NCI-H146 treated with DMSO at 0.1 percent for 48 hours (cell line): ENCODE results near the gene CRB3.
A peak's percentile ranks its signal among the peaks of the same experiment; 100 is the strongest.
"Not testable (repeated sequence)": the region's sequence is repeated elsewhere in the genome, so short reads cannot be mapped to it uniquely, and the experiment has no call there.

ENCODE experiments used
- DNase-seq: peaks from one replicate; lab custom pipeline; 2025; ENCODE audit not compliant: unreplicated experiment; lab: John Stamatoyannopoulos, UW

CRB3 gene

DNA sequence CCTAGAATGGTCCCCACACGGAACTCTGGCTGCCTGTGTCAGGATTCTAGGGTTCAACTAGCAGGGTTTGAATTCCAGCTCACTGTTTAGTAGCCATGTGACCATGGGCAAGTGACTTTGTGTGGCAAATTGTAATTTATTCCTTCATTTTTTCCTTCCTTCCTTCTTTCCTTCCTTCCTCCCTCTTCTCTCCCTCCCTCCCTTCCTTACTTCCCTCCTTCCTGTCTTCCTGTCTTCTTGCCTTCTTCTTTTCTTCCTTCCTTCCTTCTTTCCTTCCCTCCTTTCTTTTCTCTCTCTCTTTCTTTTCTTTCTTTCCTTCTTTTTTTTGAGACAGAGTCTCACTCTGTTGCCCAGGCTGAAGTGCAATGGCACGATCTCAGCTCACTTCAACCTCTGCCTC lies 26.1 kb downstream of the CRB3 start:
- DNase-seq, result no peak

DNA sequence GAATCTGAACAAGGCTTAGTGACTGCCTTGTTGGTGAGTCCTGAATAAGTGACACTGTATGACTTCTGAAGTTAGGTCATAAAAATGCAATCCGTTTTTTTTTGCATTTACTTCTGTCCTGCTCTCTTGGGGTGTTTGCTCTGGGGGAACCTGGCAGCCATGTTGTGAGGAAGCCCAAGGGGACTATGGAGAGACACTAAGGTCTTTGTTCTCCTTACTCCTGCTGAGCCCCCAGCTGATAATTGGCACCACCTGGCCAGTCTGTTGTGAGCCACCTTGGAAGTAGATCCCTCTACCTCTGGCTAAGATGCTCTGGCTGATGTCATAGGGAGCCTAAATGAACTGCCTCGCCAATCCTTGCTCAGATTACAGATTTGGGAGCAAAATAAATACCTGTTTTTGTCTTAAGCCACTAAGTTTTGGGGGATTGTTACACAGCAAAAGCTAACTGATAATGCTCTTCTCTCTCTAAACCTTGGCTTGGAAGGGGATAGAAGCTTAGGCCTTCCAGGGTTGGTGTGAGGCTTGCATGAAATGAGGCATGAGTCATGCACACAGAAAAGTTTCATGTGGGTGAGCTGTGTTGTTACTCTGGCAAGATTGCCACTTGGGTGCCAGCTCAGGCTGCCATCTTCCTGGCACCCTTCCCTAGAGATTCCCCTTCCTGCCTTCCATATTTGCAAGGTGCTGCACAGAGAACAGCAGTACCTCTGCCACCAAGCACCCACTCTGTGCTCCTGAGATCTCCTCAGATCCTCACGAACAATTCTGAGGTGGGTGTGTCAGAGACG lies 27.9 kb downstream of the CRB3 start:
- no peak for DNase-seq

DNA sequence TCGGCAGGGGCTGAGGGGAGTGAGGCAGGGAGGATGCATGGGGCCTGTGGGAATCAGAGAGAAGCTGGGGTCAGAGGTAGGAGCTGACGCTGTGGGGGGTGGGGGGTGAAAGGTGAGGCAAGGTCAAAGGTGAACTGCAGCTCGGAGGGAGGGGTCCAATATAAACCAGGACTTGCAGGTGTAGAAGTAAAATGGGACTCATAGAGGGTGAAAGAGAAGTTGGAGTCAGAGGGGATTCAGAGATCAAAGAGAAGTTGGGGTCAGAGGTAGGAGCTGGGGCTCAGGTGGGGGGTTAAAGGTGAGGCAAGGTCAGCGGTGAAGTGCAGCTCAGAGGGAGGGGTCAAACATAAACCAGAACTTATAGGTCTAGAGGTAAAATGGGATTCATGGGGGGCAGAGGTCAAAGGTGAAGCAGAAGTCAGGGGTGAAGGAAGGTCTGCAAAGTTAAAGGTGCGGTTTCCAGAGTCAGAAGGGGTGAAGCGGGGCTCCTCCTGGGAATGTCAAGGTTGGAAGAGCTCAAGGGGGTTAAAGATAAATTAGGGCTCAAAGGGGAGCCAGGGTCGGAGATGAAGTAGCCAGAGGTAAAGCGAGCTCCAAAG lies 30.5 kb downstream of the CRB3 start:
- DNase-seq, result no peak

DNA sequence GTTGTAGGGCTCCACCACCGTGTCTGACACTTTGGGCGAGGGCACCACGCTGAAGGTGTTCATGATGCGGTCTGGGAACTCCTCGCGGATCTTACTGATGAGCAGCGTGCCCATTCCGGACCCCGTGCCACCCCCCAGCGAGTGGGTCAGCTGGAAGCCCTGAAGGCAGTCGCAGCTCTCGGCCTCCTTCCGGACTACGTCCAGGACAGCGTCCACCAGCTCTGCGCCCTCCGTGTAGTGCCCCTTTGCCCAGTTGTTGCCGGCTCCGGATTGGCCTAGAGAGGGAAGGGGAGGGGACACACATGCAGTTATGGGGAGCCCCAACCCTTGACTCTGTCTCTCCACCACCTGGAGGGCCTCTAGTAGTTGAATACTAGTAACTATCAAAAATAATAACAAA lies 31.9 kb downstream of the CRB3 start:
- no peak for DNase-seq

DNA sequence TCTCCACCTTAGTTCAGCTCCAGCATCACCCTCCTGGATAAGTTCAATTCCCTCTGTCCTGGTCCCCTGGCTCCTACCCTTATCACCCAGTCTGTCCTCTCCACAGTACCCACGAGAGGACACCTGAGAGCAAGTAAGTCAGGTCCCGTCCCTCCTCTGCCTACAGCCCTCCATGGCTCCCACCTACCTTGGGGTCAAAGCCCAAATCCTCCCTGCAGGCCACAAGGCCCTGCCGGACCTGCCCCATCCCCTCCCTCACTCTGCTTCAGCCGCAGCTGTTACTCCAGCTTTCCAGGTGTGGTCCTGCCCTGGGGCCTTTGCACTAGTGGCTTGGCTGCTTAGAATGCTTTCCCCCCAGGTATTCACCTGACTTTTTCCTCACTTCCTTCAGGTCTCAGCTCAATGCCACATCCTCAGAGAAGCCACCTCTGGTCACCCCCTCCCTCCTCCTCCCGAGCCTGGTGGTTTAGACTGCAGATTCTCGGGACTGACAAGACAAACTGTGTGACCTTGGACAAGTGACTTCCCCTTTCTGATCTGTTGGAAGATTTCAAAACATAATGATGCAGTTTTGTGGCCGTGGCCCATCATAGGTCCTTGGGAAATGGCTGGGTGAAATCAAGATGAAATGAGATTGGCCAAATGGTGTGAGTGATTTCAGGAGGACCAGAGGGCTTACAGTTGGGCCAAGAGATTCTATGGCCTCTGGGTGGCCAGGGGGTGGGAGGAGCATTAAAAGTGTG lies 34.4 kb downstream of the CRB3 start:
- DNase-seq, result no peak

DNA sequence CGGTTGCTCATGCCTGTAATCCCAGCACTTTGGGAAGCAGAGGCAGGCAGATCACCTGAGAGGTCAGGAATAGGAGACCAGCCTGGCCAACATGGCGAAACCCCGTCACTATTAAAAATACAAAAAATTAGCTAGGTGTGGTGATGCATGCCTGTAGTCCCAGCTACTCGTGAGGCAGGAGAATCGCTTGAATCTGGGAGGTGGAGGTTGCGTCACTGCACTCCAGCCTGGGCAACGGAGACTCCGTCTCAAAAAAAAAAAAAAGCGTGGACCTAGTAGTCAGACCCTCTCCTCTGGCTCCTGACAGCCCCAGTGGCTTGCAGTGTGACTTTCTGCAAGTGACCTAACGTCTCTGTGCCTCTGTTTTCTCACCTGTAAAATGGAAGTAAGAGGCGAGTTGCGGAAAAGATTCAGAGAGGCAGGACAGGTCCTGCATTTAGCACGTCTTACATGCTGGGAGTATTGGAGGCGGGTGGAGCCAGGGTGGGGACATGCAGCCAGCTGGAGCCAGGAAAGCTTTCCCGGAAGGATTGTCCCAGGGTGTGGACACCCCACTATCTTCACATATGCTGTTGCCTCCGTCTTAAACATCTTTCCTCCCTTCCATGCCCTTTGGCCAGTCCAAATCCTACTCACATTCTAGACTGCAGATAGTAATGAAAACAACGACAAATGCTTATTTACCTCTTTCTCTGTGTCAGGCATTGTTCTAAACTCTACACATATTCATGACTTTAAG lies 35.1 kb downstream of the CRB3 start:
- DNase-seq, result no peak

DNA sequence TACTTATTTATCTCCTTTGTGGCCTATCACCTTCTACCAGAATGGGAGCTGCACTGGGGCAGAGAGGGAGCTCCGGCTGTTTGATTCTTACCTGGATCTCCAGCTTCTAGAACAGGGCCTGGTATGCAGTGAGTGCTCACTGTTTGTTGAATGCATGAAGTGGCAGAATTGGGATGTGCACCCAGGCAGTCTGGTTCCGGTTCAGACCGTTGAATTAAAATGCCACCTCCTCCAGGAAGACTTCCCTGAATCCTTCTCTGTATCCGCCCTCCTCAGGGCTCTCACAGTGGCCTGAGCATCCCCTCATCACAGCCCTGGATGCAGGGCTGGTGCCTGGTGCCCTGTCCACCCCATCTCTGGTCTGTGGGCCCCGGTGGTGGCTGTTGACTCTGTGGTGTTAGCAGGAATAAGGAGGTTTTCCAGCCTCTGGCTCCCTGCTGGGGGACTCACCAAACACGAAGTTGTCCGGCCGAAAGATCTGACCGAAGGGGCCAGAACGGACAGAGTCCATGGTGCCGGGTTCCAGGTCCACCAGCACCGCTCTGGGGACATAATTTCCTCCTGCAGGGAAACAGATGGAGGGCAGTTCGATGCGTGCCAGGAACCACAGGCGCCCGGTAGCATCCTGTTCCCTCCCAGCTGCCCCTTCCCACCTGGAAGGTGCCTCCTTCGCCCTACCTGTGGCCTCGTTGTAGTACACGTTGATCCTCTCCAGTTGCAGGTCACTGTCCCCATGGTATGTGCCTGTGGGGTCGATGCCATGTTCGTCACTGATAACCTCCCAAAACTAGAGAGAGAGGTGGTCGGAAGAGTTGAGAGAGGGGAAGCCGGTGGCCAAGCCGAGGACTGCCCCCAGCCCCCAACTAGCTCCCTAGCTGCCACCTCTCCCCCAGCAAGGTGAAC lies 37.0 kb downstream of the CRB3 start:
- no peak for DNase-seq

DNA sequence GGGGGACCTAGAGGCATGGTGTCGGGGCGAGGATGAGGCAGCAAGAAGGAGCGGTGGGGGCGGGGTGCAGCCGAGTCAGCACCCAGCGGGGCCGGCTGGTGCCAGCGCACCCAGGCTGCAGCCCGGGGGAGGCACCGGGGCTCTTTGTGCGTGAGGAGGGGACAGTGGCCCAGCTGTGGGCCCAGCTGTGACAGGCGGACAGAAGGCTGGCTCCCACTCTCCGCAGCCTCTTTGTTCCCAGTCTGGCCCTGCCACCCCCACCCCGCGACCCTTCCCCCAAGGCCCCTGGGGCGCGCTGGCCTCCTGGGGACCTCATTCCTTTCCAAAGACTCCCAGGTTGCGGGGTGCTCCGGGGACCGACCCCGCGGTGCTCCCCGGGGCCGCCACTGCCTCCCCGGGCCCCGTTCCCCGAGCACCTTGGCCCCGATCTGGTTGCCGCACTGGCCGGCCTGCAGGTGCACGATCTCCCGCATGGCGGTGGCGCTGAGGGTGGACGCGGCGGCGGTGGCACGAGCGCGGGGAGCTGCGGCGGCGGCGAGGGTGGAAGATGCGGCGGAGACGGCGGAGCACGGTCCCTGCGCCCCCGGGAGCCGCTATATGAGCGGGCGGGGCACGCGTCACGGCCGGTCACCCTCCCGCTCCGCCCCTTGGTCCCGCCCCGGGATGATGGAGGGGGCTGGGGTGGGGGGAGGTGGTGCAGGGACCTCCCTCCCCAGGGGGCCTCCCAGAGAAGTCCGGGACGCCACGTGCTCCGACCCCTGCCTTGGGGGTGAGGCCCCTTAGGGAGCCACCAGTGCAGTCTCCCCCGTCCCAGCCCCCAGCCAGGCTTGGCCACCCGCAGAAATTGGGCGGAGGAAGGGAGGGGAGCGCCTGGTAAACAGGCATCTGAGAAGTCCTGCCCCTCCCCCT lies 37.9 kb downstream of the CRB3 start, which contains the start of gene TUBB4A:
TSS of gene TUBB4A (minus strand) at position 570 of the 909 bp plus-strand sequence. CDS start at position 473, 97 bp downstream.
- DNase-seq, result no peak

DNA sequence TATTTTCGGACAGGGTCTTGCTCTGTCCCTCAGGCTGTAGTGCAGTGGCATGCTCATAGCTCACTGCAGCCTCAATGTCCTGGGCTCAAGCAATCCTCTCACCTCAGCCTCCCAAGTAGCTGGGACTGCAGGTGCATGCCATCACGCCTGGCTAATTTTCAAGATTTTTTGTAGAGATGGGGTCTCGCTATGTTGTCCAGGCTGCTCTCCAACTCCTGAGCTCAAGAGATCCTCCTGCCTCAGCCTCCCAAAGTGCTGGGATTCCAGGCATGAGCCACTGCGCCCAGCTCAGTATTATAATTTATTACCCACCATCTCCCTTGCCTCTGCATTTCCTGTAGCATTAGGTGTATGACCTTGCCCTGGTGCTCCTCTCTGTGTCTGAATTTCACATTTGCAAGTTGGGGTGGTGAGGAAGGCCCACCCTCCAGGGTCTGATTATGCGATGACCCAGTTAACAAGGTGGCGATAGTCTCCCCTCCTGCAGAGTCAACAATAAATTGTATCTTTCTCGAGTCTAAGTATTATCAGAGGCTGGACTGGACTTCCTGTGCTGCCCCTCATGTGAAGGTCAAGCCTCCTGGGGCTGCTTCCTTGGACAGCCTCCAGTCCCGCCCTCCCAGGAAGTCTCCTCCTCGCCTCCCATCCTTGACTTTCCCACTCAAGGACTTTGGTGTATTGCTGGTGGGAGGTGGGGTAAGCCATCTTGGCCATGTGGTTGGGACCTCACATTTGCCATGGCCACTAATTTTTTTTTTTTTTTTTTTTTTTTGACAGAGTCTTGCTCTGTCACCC lies 39.5 kb downstream of the CRB3 start:
- DNase-seq, result no peak

DNA sequence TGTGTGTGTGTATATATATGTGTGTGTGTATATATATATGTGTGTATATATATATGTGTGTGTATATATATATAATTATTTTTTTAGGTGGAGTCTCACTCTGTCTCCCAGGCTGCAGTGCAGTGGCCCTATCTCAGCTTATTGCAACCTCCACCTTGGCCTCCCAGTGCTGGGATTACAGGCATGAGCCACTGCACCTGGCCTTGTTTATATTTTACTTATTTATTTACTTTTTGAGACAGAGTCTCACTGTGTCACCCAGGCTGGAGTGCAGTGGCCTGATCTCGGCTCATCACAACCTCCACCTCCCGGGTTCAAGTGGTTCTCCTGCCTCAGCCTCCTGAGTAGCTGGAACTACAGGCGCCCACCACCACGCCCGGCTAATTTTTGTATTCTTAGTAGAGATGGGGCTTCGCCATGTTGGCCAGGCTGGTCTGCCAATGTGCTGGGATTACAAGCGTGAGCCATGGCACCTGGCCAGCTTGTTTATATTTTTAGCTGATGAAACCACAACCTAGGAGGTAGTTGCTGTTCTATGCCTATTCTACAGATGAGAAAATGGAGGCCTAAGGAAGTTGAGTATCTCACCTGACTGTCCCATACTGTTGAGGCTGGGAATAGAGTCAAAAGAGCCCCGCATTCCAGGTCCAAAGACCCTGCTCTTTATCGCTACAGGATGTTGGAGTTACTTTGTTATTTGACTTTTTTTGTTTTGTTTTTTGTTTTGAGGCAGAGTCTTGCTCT lies 44.1 kb downstream of the CRB3 start:
- DNase-seq, result not testable (repeated sequence)

DNA sequence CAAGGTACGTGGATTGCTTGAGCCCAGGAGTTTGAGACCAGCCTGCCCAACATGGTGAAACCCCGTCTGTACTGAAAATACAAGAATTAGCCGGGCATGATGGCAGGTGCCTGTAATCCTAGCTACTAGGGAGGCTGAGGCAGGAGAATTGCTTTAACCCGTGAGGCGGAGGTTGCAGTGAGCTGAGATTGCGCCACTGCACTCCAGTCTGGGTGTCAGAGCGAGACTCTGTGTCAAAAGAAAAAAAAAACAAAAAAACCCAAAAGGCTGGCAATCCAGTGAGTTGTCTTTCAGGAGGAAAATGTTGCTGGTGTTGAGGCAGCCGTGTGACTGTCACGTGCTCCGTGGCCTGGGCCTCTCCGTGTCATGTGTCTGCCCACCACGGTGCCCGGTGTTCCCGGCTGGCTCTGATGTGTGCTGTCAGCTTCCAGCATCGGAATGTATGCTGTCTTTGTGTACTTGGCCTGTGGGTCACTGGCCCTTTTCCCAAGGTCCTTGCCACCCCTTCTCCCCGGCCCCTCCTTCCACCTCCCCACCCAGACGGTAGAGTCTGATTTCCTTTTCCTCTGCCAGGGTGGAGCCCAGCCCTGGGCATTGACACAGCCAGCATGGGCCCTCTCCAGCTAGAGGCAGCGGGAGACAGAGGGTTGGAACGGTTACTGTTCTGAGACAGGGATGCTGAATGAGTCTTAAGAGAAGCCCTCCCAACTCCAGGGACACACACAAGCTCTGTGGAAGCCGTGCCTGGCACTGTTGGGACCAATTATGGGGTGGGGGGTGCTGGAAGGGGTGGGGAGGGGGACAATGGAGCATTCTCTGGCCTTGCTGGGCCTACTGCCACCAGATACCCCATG lies 45.3 kb downstream of the CRB3 start:
- no peak for DNase-seq

DNA sequence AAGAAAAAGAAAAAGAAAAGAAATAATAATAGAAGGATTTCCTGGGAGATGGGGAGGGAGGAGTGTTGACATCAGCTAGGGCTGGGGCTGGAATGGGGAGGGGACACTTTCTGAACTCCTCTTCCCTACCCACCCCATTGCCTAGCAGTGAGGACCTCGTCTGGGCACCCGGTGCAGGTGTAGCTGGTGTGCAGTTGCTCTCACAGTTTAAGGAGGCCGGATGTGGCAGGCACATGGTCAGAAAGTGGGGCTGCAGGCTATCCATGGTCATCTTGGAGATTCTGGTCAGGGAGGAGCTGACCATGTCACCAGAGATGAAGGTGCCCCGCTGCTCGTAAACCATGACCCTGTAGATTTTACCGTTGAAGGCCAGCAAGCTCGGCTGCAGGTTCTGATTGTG lies 46.5 kb downstream of the CRB3 start:
- DNase-seq, result no peak

DNA sequence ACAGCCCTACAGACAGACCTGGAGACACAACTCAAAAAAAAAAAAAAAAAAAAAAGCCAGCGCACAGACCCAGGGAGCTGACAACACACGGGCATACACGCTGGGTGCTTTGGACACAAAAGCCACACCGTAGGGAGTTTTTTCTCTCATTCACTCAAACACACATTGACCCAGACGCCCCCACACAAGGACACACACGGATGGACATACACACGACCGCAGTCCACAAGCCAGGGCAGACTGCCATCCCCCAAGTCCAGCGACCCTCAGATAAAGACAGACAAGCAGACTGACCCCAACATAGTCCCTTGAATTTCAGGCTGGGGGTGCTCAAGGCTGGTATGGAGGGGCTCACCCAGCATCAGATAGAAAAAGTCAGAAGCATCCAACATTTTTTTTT lies 50.0 kb downstream of the CRB3 start:
- DNase-seq, result no peak

DNA sequence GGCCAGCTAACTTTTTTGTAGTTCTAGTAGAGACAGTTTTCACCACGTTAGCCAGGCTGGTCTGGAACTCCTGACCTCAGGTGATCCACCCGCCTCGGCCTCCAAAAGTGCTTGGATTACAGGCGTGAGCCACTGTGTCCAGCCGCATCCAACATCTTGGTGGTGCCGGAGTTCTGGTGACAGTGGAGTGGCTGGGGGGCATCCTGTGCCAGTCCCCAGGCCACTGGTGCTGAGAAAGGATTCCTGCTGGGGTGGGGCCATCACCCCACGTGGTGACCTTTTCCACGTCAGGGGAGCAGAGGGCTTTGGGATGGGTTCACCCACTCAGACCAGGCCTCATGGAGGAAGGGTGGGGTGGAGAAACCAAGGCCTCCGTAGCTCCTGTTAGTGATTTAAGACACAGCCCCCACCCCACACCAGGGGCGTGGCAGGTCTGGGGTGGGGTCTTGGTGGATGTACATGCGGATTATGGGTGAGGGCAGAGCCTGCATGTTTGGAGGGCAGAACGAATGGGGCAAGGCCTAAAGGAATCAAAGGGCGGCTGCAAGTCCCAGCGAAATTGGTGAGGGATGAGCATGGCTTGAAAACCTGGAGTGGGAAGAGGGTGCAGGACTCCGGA lies 51.0 kb downstream of the CRB3 start:
- DNase-seq, result no peak

DNA sequence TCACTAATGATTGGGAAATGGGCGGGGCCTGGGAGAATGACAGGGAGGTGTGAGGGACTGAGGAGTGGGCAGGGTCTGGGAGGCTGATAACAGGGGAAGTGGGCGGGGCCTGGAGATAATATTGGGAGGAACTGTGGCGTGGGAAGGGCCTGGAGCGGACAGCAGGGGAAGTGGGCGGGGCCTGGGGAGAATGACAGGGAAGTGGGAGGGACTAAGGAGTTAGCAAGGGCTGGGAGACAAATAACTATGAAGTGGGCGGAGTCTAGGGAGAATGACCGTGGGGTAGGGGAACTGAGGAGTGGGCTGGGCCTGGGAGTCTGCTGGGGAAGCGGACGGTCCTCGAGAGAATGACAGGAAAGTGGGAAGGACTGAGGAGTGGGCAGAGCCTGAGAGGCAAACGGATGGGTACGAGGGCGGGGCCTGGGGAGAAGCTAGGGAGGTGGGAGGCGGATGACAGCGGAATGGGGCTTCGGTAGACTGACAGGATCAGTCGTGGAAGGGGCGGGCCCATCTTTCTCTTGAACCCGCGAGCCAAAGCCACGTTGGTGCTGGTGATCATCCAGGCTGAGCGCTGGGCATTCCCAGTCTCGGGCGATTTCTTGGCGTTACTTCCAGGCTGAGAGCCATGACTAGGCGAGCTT lies 52.1 kb downstream of the CRB3 start:
- DNase-seq, result peak; percentile 27
